ENCODE data around the gene PTPRS. TPM values are rescaled to one million over a fixed set of nuclear protein-coding genes. Genes with fewer than 3 reads are reported as not detected.
"Not testable (repeated sequence)": the region's sequence is repeated elsewhere in the genome, so short reads cannot be mapped to it uniquely, and the experiment has no call there.

The PTPRS gene
- 100 to 1,000 TPM in 2 of 4 donors, 10 to 100 TPM in 2; 52.8 to 304 (median 125) TPM for total RNA-seq

- peaks cover 11 to 20% of the 10 kb centered on the region in 2 donors for H3K27me3 ChIP-seq
- intact Hi-C loops (cut with DNase I; ENCODE audit: low total_unique reads) = no loop called here
- H3K27ac ChIP-seq = no peak within 1 kb of the TSS
Observed at GRCh38 chr19:5340637-5341447, at the start of gene PTPRS. TSS of gene PTPRS (minus strand) at chr19:5340812. CDS start at chr19:5286140, 54,672 bp downstream.

DNA sequence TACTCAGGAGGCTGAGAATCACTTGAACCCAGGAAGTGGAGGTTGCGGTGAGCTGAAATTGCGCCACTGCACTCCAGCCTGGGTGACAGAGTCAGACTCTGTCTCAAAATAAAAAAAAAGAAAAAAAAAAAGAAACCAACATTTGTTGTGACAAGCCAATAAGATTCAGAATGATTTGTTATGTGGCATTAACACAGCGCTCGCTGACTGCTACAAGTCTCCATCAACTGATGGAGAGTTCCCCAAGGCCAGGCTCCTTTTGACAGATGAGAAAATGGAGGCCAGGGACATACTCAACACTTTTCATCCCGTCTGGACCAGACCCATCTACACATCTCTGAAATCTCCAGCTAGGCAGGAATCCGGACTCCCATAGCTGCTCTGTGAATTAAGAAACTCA is 48.7 kb upstream of the PTPRS start:
- peaks cover 0 to 17% of the 10 kb centered on the region in 2 donors for H3K27me3 ChIP-seq
- H3K4me1 ChIP-seq = no peaks in the 10 kb centered on the region
- H3K36me3 ChIP-seq = no peaks in the 10 kb centered on the region
- no peak for DNase-seq
- intact Hi-C loops (cut with DNase I; ENCODE audit: low total_unique reads) = no loop called here
- no peaks in the 10 kb centered on the region for H3K9me3 ChIP-seq
- no peak overlapping the region for H3K4me3 ChIP-seq
- H3K27ac ChIP-seq = no peak overlapping the region
- no peak for TF ChIP-seq POLR2A (IDR thresholded peaks at IDR 0.05)
- TF ChIP-seq, protein P1, sequence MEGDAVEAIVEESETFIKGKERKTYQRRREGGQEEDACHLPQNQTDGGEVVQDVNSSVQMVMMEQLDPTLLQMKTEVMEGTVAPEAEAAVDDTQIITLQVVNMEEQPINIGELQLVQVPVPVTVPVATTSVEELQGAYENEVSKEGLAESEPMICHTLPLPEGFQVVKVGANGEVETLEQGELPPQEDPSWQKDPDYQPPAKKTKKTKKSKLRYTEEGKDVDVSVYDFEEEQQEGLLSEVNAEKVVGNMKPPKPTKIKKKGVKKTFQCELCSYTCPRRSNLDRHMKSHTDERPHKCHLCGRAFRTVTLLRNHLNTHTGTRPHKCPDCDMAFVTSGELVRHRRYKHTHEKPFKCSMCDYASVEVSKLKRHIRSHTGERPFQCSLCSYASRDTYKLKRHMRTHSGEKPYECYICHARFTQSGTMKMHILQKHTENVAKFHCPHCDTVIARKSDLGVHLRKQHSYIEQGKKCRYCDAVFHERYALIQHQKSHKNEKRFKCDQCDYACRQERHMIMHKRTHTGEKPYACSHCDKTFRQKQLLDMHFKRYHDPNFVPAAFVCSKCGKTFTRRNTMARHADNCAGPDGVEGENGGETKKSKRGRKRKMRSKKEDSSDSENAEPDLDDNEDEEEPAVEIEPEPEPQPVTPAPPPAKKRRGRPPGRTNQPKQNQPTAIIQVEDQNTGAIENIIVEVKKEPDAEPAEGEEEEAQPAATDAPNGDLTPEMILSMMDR (IDR thresholded peaks at IDR 0.05) = no peak

More at GRCh38 chr19:5340637-5341447, at the start of gene PTPRS:
- TF ChIP-seq POLR2A (IDR thresholded peaks at IDR 0.05) = peak in 1 of 2 donors; percentile 25
- TF ChIP-seq, protein P1 (IDR thresholded peaks at IDR 0.05) = no peak
- DNase-seq = peak; percentile 57 to 72
- Histone ChIP-seq H3K9me3 (no peaks in the 10 kb centered on the region), H3K4me1 (peaks cover 7 to 13% of the 10 kb centered on the region in 2 donors), H3K4me3 (peak within 1 kb of the TSS; percentile 25 to 36), H3K36me3 (no peaks in the 10 kb centered on the region)

- intact Hi-C loops (cut with DNase I; ENCODE audit: low total_unique reads) = no loop called here
- Histone ChIP-seq H3K27ac (no peak overlapping the region), H3K36me3 (no peaks in the 10 kb centered on the region), H3K9me3 (peaks cover 0 to 4% of the 10 kb centered on the region in 2 donors), H3K4me3 (no peak overlapping the region), H3K4me1 (no peaks in the 10 kb centered on the region), H3K27me3 (peaks cover 0 to 3% of the 10 kb centered on the region in 2 donors)
- no peak for DNase-seq
- TF ChIP-seq, protein P1 (IDR thresholded peaks at IDR 0.05) = no peak
- TF ChIP-seq POLR2A (IDR thresholded peaks at IDR 0.05) = no peak
Observed at GRCh38 chr19:5387472-5387871, 46.9 kb upstream of the PTPRS start.

DNA sequence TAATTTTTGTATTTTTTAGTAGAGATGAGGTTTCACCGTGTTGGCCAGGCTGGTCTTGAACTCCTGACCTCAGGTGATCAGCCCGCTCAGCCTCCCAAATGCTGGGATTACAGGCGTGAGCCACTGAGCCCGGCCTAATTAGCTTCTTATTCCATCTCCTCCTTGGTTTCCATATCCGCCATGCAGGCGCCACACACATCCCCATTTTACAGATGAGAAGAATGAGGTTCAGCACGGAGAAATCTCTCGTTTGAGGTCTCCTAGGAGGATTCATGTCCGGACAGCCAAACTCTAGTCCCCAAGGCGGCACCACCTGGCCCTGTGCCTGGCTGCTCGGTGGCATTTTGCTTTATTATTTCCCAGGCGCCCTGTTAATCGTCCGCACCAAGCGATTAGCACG is 46.2 kb upstream of the PTPRS start:
- intact Hi-C loops (cut with DNase I; ENCODE audit: low total_unique reads) = no loop called here
- no peak for DNase-seq
- Histone ChIP-seq H3K4me3 (no peak overlapping the region), H3K36me3 (no peaks in the 10 kb centered on the region), H3K27ac (no peak overlapping the region), H3K4me1 (no peaks in the 10 kb centered on the region), H3K27me3 (peaks cover 0 to 3% of the 10 kb centered on the region in 2 donors), H3K9me3 (peaks cover 0 to 7% of the 10 kb centered on the region in 2 donors)
- TF ChIP-seq POLR2A (IDR thresholded peaks at IDR 0.05) = no peak
- TF ChIP-seq, protein P1 (IDR thresholded peaks at IDR 0.05) = no peak

GRCh38 chr19:5381197-5381596 is 40.6 kb upstream of the PTPRS start:
- H3K9me3 ChIP-seq = not testable (repeated sequence)

More at GRCh38 chr19:5381197-5381596, 40.6 kb upstream of the PTPRS start:
- H3K4me3 ChIP-seq; H3K36me3 ChIP-seq; DNase-seq; intact Hi-C loops (cut with DNase I; ENCODE audit: low total_unique reads); H3K27me3 ChIP-seq; H3K4me1 ChIP-seq; H3K27ac ChIP-seq: not testable (repeated sequence)
